H1 (cell line): ENCODE measurements around the gene TBR1. TPM values are rescaled to one million over a fixed set of nuclear protein-coding genes. Genes with fewer than 3 reads are reported as not detected.

Experiments used
- CTCF ChIA-PET: fragments of 300-600 bp; sonication (Branson Sonifier 250); formaldehyde crosslinking; loops from one replicate; lab custom pipeline; 2021; ENCODE audit not compliant: partially characterized antibody; lab: Charles Lee
- POLR2A ChIA-PET: fragments of 300-600 bp; sonication (Branson Sonifier 250); formaldehyde crosslinking; loops from one replicate; lab custom pipeline; 2021; ENCODE audit warnings: inconsistent platforms; ENCODE audit not compliant: partially characterized antibody; lab: Charles Lee
- DNase-seq, 2 experiments: peaks; one replicate each; pipeline versions ENCODE4 v3.0.0 to v3.0.0-alpha.2; 2010 to 2022; ENCODE audit warnings: low spot score in 2 of 2, low read depth in 1 of 2, mixed read lengths in 1 of 2
- FAIRE-seq: peaks from 2 replicates; lab custom pipeline; 2011; peaks lifted over from hg19 to GRCh38; lab: Jason Lieb, UNC
- H2AFZ ChIP-seq: 2 replicates; pipeline ENCODE4 v1.8.1; 2012; ENCODE audit warnings: low read length, inconsistent platforms
- H2AK5ac ChIP-seq: 2 replicates; pipeline ENCODE4 v1.6.1; 2013; ENCODE audit warnings: low read depth, low read length
- H2BK120ac ChIP-seq: replicated peaks from 2 replicates; pipeline ENCODE3; 2013; ENCODE audit warnings: low read depth, low read length, inconsistent platforms
- H2BK12ac ChIP-seq: 2 replicates; pipeline ENCODE4 v1.6.1; 2013; ENCODE audit warnings: low read depth, low read length
- H2BK15ac ChIP-seq: 2 replicates; pipeline ENCODE4 v1.6.1; 2013; ENCODE audit warnings: low read length
- H2BK20ac ChIP-seq: 2 replicates; pipeline ENCODE4 v1.6.1; 2013; ENCODE audit warnings: low read length
- H2BK5ac ChIP-seq: 2 replicates; pipeline ENCODE4 v1.6.1; 2013; ENCODE audit warnings: low read depth, low read length
- H3K14ac ChIP-seq: 2 replicates; pipeline ENCODE4 v1.6.1; 2013; ENCODE audit warnings: inconsistent platforms; ENCODE audit not compliant: insufficient read length
- H3K18ac ChIP-seq: 2 replicates; pipeline ENCODE4 v1.6.1; 2013; ENCODE audit warnings: low read length; ENCODE audit errors: extremely low read depth
- H3K23ac ChIP-seq: 2 replicates; pipeline ENCODE4 v1.6.1; 2013; ENCODE audit warnings: inconsistent platforms; ENCODE audit not compliant: insufficient read length
- H3K23me2 ChIP-seq: 2 replicates; pipeline ENCODE4 v1.6.1; 2013; ENCODE audit warnings: low read depth, low read length
- H3K27ac ChIP-seq: 2 replicates; pipeline ENCODE4 v1.6.1; 2011; ENCODE audit warnings: low read depth, low read length, inconsistent platforms
- H3K27me3 ChIP-seq, 4 experiments: replicated peaks in 1 of 4; 1 replicate in 1 of 4; 2 replicates in 3 of 4; pipeline versions ENCODE4 v1.6.1 to v1.8.1; 2011 to 2013; ENCODE audit warnings: low read length in 3 of 4, mild to moderate bottlenecking in 3 of 4, inconsistent platforms in 2 of 4, mixed read lengths in 2 of 4, moderate library complexity in 1 of 4; ENCODE audit not compliant: control insufficient read depth in 3 of 4, insufficient read depth in 3 of 4; ENCODE audit errors: extremely low read depth in 1 of 4
- H3K36me3 ChIP-seq, 4 experiments: 2 replicates each; pipeline versions ENCODE4 v1.6.1 to v1.8.1; 2011 to 2013; ENCODE audit warnings: mild to moderate bottlenecking in 4 of 4, low read length in 3 of 4, moderate library complexity in 2 of 4, control low read depth in 1 of 4, inconsistent platforms in 1 of 4; ENCODE audit not compliant: insufficient read depth in 4 of 4, control insufficient read depth in 2 of 4
- H3K4ac ChIP-seq: replicated peaks from 2 replicates; pipeline ENCODE3; 2013; ENCODE audit warnings: low read length, low read depth, mixed read lengths, inconsistent platforms; ENCODE audit not compliant: insufficient read length
- H3K4me1 ChIP-seq, 4 experiments: replicated peaks in 1 of 4; 1 replicate in 1 of 4; 2 replicates in 3 of 4; pipeline versions ENCODE4 v1.6.1 to v1.8.1; 2011 to 2013; ENCODE audit warnings: low read length in 3 of 4, inconsistent platforms in 2 of 4, mixed read lengths in 1 of 4; ENCODE audit not compliant: insufficient read depth in 4 of 4, control insufficient read depth in 3 of 4
- H3K4me2 ChIP-seq, 2 experiments: 2 replicates each; pipeline versions ENCODE4 v1.6.1 to v1.8.1; 2011 to 2013; ENCODE audit warnings: low read depth in 2 of 2, low read length in 2 of 2, control low read depth in 1 of 2, inconsistent platforms in 1 of 2, mild to moderate bottlenecking in 1 of 2; ENCODE audit not compliant: insufficient read depth in 1 of 2
- H3K4me3 ChIP-seq, 4 experiments: fragments of 200-600, 300-600 bp in 1 of 4; sonication (generic), shearing (Covaris generic), sonication (Bioruptor Twin) in 1 of 4; 2 replicates each; pipeline versions ENCODE4 v1.5.1 to v1.8.1; 2011 to 2016; ENCODE audit warnings: low read length in 4 of 4, low read depth in 3 of 4, control low read depth in 2 of 4, inconsistent platforms in 2 of 4, mild to moderate bottlenecking in 2 of 4, mixed read lengths in 1 of 4, moderate library complexity in 1 of 4; ENCODE audit not compliant: insufficient read depth in 2 of 4; ENCODE audit errors: extremely low read depth in 1 of 4
- H3K56ac ChIP-seq: replicated peaks from 2 replicates; pipeline ENCODE3; 2013; ENCODE audit warnings: low read depth, mild to moderate bottlenecking, mixed read lengths, low read length, inconsistent platforms; ENCODE audit not compliant: insufficient read length
- H3K79me1 ChIP-seq: 2 replicates; pipeline ENCODE4 v1.6.1; 2013; ENCODE audit warnings: low read depth, low read length, control low read depth
- H3K79me2 ChIP-seq, 2 experiments: 2 replicates each; pipeline versions ENCODE4 v1.6.1 to v1.8.1; 2012 to 2013; ENCODE audit warnings: low read length in 2 of 2, mild to moderate bottlenecking in 2 of 2, inconsistent platforms in 1 of 2; ENCODE audit not compliant: insufficient read depth in 2 of 2, control insufficient read depth in 1 of 2
- H3K9ac ChIP-seq, 4 experiments: replicated peaks in 1 of 4; 1 replicate in 1 of 4; 2 replicates in 3 of 4; pipeline versions ENCODE4 v1.6.1 to v1.8.1; 2011 to 2013; ENCODE audit warnings: low read depth in 3 of 4, low read length in 3 of 4, control low read depth in 2 of 4, mild to moderate bottlenecking in 2 of 4, moderate library complexity in 2 of 4, inconsistent platforms in 1 of 4; ENCODE audit errors: extremely low read depth in 1 of 4
- H3K9me3 ChIP-seq, 2 experiments: 2 replicates each; pipeline versions ENCODE4 v1.6.1 to v1.8.1; 2012 to 2013; ENCODE audit warnings: mild to moderate bottlenecking in 2 of 2, moderate library complexity in 2 of 2, control low read depth in 1 of 2, inconsistent platforms in 1 of 2, low read depth in 1 of 2, low read length in 1 of 2, mixed read lengths in 1 of 2; ENCODE audit not compliant: insufficient read depth in 2 of 2
- H4K20me1 ChIP-seq, 2 experiments: replicated peaks in 1 of 2; 2 replicates each; pipeline versions ENCODE3 to v1.8.1; 2011 to 2013; ENCODE audit warnings: inconsistent platforms in 2 of 2, low read length in 2 of 2, mild to moderate bottlenecking in 1 of 2; ENCODE audit not compliant: insufficient read depth in 2 of 2, control insufficient read depth in 1 of 2
- H4K5ac ChIP-seq: 2 replicates; pipeline ENCODE4 v1.6.1; 2013; ENCODE audit warnings: low read length, low read depth, mixed read lengths, inconsistent platforms; ENCODE audit not compliant: insufficient read length
- H4K8ac ChIP-seq: 2 replicates; pipeline ENCODE4 v1.8.0; 2013; ENCODE audit warnings: mild to moderate bottlenecking, moderate library complexity, low read length, inconsistent platforms; ENCODE audit not compliant: insufficient read depth; ENCODE audit errors: extremely low read depth
- H4K91ac ChIP-seq: replicated peaks from 2 replicates; pipeline ENCODE3; 2013; ENCODE audit warnings: low read length, mixed read lengths, inconsistent platforms; ENCODE audit not compliant: insufficient read length
- BRCA1 ChIP-seq: IDR thresholded peaks from 2 replicates; pipeline ENCODE4 v1.6.1; 2012; ENCODE audit warnings: low read depth, low read length, improper control_type of control experiment
- JUND ChIP-seq: IDR thresholded peaks from 2 replicates; pipeline ENCODE4 v1.6.1; 2011; ENCODE audit warnings: mild to moderate bottlenecking, improper control_type of control experiment, low read length
- KDM1A ChIP-seq: fragments of 200-600, 300-600 bp; sonication (generic); IDR thresholded peaks from 2 replicates; pipeline ENCODE4 v1.7.1; 2016; ENCODE audit warnings: mild to moderate bottlenecking, low read length, borderline replicate concordance
- NANOG ChIP-seq: IDR thresholded peaks from 2 replicates; pipeline ENCODE4 v1.6.1; 2011; ENCODE audit warnings: low read length, low read depth, mild to moderate bottlenecking, inconsistent platforms; ENCODE audit not compliant: insufficient read depth, poor library complexity, severe bottlenecking
- POLR2AphosphoS5 ChIP-seq: IDR thresholded peaks from 2 replicates; pipeline ENCODE4 v1.6.1; 2011; ENCODE audit warnings: low read depth, low read length
- SP4 ChIP-seq: IDR thresholded peaks from 2 replicates; pipeline ENCODE4 v1.6.1; 2012; ENCODE audit warnings: low read length, inconsistent platforms
- WGBS, 2 experiments: shearing (Covaris generic) in 1 of 2; methylation state at CpG; one replicate each; pipeline versions ENCODE4 v1.1.6 to v1.1.7; 2013 to 2015; ENCODE audit warnings: low lambda C conversion rate in 2 of 2, mixed read lengths in 2 of 2, inconsistent platforms in 1 of 2, low coverage in 1 of 2, missing lambda C conversion rate in 1 of 2; ENCODE audit not compliant: insufficient replicate concordance in 2 of 2, insufficient coverage in 1 of 2, insufficient read length in 1 of 2; ENCODE audit errors: extremely low coverage in 1 of 2, missing lambda C conversion rate in 1 of 2; 5-methylcytosine and 5-hydroxymethylcytosine counted together
- polyA plus RNA-seq, 7 experiments: library from polyadenylated mRNA; depleted of rRNA in 3 of 7; stranded (reverse) in 5 of 7; unstranded in 2 of 7; fragments of >200 nt in 5 of 7; fragments of 200-250 nt in 2 of 7; gene quantifications; 1 replicate in 5 of 7; 2 replicates in 1 of 7; 4 replicates in 1 of 7; pipeline versions ENCODE4 v1.2.1 to v1.2.3, GENCODE V29; 2011 to 2013; ENCODE audit warnings: missing spikeins in 2 of 7, mixed read lengths in 2 of 7
- total RNA-seq: library from RNA; stranded (reverse); fragmentation: NEBNext Ultra II Directional; extraction: Animal tissue kit (Norgen Biotek cat#: 25700); gene quantifications from 2 replicates; pipeline ENCODE4 v1.2.1, GENCODE V29; 2021

TBR1 gene
- total and polyA plus RNA-seq, 2 of the 8 experiments (the other 6 are each of a cell fraction or from before 2014, with no cell fraction given): not detected

GRCh38 chr2:161386228-161386824, 29.8 kb upstream of the TBR1 start:
- H4K5ac ChIP-seq: no peak overlapping the region
- FAIRE-seq: no peak

More at GRCh38 chr2:161386228-161386824, 29.8 kb upstream of the TBR1 start:
- peaks cover 0 to 4% (median 1%) of the 10 kb centered on the region in 4 experiments; a peak in 3 of 8 replicates for H3K36me3 ChIP-seq
- no peak overlapping the region for H2AFZ ChIP-seq
- H3K14ac ChIP-seq: no peak overlapping the region
- H3K79me2 ChIP-seq: no peaks in the 10 kb centered on the region
- H3K4ac ChIP-seq: no peak overlapping the region
- POLR2A ChIA-PET: interaction anchor here (0.6 kb wide), 1 partner anchor 140 kb away, joined by 3 read pairs; no protein-coding TSS in a partner anchor
- H2BK15ac ChIP-seq: no peak overlapping the region
- no peak overlapping the region for H3K27ac ChIP-seq
- H3K9me3 ChIP-seq: no peaks in the 10 kb centered on the region
- no peaks in the 10 kb centered on the region for H3K27me3 ChIP-seq
- H4K8ac ChIP-seq: no peak overlapping the region
- no peak for TF ChIP-seq BRCA1
- no peak for TF ChIP-seq NANOG
- no peak for TF ChIP-seq KDM1A
- TF ChIP-seq JUND: no peak
- TF ChIP-seq POLR2AphosphoS5: no peak
- TF ChIP-seq SP4: no peak
- TF ChIP-seq, all 59 proteins: peak for 0
- Histone ChIP-seq H3K4me2 (no peak overlapping the region), H3K56ac (no peak overlapping the region), H3K9ac (no peak overlapping the region), H3K4me1 (no peaks in the 10 kb centered on the region), H2BK5ac (no peak overlapping the region), H4K91ac (no peak overlapping the region), H3K23me2 (no peaks in the 10 kb centered on the region), H2BK12ac (no peak overlapping the region), H3K23ac (no peak overlapping the region), H2BK120ac (no peak overlapping the region), H3K18ac (no peak overlapping the region), H3K4me3 (no peak overlapping the region), H4K20me1 (peaks cover 0 to 2% of the 10 kb centered on the region in 2 experiments), H3K79me1 (no peaks in the 10 kb centered on the region), H2AK5ac (no peak overlapping the region), H2BK20ac (no peak overlapping the region)
- CTCF ChIA-PET: interaction anchor here (1.2 kb wide), 1 partner anchor 9 kb away, joined by 3 read pairs; no protein-coding TSS in a partner anchor
- no peak for DNase-seq
- WGBS, 2 experiments: 95% methylated on average over 2 of the region's 2 CpGs; no CpG with 5 or more reads in 1 of the 2 experiments
